GM23338 (cell line): Measurements from ENCODE around the gene THSD7A.

Experiments used
- CREB1 ChIP-seq: fragments of 250-450 bp; sonication (Bioruptor Pico); IDR thresholded peaks from 2 replicates; pipeline ENCODE4 v1.5.0; 2020; ENCODE audit warnings: low read depth, mild to moderate bottlenecking, moderate library complexity
- POLR2AphosphoS5 ChIP-seq: IDR thresholded peaks from 2 replicates; pipeline ENCODE4 v1.6.1; 2016; ENCODE audit warnings: antibody characterized with exemption, low read depth
- TF ChIP-seq, protein P1 (sequence below), 2 experiments: fragments of 200-600 bp in 1 of 2; sonication (generic) in 1 of 2; conservative IDR thresholded peaks; 2 replicates each; pipeline versions ENCODE4 v1.5.1 to v1.6.1; 2016 to 2017; ENCODE audit warnings: antibody characterized with exemption in 2 of 2, low read depth in 2 of 2, mild to moderate bottlenecking in 2 of 2, moderate library complexity in 1 of 2
- TF ChIP-seq, protein P2 (sequence below): IDR thresholded peaks from one replicate; pipeline ENCODE4 v1.6.1; 2018; ENCODE audit warnings: antibody characterized with exemption; ENCODE audit not compliant: unreplicated experiment

DNA sequence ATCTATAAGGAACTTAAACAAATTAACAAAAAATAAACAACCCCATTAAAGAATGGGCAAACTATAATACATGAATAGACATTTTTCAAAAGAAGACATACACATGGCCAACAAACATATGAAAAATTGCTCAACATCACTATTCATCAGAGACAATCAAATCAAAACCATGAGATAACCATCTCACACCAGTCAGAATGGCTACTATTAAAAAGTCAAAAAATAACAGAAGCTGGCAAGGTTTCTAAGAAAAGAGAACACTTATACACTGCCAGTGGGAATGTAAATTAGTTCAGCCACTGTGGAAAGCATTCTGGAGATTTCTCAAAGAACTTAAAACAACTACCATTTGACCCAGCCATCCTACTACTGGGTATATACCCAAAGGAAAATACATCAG lies 280.5 kb downstream of the THSD7A start:
- TF ChIP-seq, protein P1, sequence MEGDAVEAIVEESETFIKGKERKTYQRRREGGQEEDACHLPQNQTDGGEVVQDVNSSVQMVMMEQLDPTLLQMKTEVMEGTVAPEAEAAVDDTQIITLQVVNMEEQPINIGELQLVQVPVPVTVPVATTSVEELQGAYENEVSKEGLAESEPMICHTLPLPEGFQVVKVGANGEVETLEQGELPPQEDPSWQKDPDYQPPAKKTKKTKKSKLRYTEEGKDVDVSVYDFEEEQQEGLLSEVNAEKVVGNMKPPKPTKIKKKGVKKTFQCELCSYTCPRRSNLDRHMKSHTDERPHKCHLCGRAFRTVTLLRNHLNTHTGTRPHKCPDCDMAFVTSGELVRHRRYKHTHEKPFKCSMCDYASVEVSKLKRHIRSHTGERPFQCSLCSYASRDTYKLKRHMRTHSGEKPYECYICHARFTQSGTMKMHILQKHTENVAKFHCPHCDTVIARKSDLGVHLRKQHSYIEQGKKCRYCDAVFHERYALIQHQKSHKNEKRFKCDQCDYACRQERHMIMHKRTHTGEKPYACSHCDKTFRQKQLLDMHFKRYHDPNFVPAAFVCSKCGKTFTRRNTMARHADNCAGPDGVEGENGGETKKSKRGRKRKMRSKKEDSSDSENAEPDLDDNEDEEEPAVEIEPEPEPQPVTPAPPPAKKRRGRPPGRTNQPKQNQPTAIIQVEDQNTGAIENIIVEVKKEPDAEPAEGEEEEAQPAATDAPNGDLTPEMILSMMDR (conservative IDR thresholded peaks at IDR 0.05; ENCODE audit: low read depth in 2 of 2) = no peak
- TF ChIP-seq, protein P2, sequence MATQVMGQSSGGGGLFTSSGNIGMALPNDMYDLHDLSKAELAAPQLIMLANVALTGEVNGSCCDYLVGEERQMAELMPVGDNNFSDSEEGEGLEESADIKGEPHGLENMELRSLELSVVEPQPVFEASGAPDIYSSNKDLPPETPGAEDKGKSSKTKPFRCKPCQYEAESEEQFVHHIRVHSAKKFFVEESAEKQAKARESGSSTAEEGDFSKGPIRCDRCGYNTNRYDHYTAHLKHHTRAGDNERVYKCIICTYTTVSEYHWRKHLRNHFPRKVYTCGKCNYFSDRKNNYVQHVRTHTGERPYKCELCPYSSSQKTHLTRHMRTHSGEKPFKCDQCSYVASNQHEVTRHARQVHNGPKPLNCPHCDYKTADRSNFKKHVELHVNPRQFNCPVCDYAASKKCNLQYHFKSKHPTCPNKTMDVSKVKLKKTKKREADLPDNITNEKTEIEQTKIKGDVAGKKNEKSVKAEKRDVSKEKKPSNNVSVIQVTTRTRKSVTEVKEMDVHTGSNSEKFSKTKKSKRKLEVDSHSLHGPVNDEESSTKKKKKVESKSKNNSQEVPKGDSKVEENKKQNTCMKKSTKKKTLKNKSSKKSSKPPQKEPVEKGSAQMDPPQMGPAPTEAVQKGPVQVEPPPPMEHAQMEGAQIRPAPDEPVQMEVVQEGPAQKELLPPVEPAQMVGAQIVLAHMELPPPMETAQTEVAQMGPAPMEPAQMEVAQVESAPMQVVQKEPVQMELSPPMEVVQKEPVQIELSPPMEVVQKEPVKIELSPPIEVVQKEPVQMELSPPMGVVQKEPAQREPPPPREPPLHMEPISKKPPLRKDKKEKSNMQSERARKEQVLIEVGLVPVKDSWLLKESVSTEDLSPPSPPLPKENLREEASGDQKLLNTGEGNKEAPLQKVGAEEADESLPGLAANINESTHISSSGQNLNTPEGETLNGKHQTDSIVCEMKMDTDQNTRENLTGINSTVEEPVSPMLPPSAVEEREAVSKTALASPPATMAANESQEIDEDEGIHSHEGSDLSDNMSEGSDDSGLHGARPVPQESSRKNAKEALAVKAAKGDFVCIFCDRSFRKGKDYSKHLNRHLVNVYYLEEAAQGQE = no peak
- no peak for TF ChIP-seq POLR2AphosphoS5
- no peak for TF ChIP-seq CREB1 (CRISPR knock-in tag)
